Measurements from ENCODE around the gene TMEM43.
"Not testable (repeated sequence)": the region's sequence is repeated elsewhere in the genome, so short reads cannot be mapped to it uniquely, and the experiment has no call there.

TMEM43 gene, protein sequence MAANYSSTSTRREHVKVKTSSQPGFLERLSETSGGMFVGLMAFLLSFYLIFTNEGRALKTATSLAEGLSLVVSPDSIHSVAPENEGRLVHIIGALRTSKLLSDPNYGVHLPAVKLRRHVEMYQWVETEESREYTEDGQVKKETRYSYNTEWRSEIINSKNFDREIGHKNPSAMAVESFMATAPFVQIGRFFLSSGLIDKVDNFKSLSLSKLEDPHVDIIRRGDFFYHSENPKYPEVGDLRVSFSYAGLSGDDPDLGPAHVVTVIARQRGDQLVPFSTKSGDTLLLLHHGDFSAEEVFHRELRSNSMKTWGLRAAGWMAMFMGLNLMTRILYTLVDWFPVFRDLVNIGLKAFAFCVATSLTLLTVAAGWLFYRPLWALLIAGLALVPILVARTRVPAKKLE
- total RNA-seq = 144 to 256 (median 222) reads per million in 4 experiments

DNA sequence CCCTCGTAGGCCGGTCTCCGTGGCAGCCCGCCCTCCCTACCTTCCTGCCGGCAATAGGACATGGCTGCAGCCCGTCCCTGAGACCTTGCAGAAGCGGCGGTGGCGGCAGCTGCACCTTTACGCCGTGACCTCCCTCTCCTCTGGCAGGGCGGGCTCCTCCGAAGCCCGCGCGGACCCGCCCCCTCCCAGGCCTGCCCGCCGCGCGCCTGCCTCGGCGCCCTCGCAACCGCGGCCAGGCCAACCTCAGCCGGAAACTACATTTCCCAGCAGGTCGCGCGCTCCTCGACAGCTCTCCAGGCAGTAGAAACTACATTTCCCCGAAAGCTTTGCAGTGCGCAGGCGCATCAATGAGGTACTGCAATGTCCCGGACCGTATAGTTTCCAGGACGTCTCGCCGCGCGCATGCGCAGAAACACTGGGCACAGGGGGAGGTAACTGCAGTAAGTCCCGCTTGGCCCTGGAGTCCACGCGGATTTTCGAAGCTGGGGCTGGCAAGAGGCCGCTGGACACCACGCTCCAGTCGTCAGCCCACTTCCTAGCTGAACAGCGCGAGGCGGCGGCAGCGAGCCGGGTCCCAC is at the start of gene TMEM43, which contains the start of gene CHCHD4:
TMEM43 (plus strand) TSS at position 438 of the 578 bp plus-strand sequence. CDS start 142 bp downstream, outside the sequence.
CHCHD4 (minus strand) TSS at position 256 of the 578 bp plus-strand sequence; CDS start at position 62, 194 bp downstream.
- peak; percentile 98 for DNase-seq

DNA sequence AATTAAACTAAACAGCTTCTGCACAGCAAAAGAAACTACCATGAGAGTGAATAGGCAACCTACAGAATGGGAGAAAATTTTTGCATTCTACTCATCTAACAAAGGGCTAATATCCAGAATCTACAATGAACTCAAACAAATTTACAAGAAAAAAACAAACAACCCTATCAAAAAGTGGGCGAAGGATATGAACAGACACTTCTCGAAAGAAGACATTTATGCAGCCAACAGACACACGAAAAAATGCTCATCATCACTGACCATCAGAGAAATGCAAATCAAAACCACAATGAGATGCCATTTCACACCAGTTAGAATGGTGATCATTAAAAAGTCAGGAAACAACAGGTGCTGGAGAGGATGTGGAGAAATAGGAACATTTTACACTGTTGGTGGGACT is 49.6 kb upstream of the TMEM43 start:
- not testable (repeated sequence) for DNase-seq

DNA sequence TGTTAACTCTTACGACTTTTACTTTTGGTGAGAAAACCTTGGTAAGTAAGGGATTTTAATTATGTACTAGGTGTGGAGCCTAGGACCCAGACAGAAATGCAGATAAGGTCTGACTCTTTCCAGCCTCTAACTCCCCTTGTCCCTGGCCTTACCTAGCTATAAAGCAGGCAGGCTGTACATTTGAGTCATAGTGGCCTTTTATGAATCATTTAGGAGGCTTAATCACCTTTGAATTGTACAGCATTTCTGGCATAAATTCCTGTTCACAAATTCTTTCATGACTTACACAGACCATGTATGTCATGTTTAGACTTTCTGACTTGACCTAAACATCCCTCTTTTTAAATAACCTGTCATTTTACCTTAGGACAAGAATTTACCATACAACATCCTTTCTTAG is 47.5 kb upstream of the TMEM43 start:
- no peak for DNase-seq

DNA sequence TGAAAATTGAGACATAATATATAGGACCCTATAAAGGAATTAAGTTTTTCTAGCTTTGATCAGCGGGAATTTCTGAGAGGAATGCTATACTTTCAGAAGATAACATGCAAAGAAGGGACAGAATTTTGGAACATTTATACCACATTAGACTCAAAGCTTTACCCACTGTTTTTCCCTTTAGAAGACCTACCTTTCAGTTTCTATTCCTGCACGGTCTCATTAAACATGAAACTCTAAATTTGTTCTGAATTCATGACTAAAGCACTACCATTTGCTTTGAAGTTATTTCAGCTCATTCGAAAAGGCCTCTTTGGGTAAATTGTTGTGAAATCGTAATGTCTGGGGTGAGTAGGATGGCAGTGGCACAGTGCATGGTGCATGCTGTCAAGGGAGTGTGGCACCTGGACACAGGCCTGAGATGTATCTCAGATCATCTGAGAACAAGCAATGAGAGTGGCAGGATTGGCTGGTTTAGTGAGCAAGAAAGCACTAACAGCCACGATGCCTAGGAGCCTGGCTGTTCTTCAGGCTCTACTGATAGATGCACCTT is 42.7 kb upstream of the TMEM43 start:
- DNase-seq = no peak

DNA sequence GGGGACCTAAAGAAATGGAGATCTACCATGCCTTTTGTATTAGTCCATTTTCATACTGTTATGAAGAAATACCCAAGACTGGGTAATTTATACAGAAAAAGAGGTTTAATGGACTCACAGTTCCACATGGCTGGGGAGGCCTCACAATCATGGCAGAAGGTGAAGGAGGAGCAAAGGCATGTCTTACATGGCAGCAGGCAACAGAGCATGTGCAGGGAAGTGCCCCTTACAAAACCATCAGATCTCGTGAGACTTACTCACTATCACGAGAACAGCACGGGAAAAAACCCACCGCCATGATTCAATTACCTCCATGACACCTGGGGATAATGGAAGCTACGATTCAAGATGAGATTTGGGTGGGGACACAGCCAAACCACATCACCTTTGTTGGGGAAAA is 37.4 kb upstream of the TMEM43 start:
- not testable (repeated sequence) for DNase-seq

DNA sequence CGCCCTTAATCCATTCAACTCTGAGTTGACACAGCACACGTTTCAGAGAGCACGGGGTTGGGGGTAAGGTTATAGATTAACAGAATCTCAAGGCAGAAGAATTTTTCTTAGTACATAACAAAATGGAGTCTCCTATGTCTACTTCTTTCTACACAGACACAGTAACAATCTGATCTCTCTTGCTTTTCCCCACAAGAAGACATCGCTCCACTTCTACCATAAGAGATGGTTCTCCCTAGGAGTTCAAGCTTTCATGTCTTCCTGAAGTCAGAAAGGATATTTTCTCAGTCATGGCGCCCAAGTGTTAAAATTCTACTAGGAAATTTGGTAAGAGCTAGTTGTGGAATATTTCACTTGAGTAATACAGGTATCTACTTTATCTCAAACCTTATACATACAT is 32.9 kb upstream of the TMEM43 start:
- DNase-seq = not testable (repeated sequence)

DNA sequence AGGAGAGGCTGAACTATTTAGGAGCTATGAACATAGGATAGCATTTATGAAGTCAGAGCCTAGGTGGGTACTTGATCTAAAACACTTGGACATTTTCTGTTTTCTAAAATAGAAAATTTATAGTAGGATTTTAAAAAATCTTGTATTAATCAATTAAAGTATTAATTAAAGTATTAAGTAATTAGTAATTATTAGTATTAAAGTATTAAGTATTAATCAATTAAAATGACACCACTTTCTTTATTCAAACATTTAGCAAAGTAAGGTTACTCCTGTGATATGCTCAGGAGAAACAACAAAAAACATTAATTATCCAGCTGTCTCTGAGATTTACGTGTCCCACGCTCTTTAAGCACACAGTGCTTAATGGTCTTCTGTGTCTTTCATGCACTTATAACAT is 32.4 kb upstream of the TMEM43 start:
- no peak for DNase-seq

DNA sequence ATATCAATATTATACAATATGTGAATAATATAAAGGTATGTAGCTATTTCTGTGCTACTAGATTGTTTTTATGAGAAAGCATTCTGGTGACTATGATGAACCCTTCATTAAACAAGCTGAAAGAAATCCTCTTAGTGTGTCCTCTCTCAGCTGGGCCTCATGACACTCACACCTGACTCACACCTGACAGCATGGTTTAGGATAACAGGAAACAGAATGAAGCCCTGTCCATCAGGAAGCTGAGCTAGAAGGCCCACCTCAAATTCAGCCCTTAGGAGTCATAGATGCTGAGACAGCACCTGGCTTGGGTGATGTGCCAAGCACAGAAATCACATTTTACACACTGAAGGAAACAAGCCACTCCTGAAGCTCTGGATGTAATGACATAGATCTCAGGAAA is 31.0 kb upstream of the TMEM43 start:
- DNase-seq = no peak

GRCh38 chr3:14096742-14097141 is 28.1 kb upstream of the TMEM43 start:
- no peak for DNase-seq

DNA sequence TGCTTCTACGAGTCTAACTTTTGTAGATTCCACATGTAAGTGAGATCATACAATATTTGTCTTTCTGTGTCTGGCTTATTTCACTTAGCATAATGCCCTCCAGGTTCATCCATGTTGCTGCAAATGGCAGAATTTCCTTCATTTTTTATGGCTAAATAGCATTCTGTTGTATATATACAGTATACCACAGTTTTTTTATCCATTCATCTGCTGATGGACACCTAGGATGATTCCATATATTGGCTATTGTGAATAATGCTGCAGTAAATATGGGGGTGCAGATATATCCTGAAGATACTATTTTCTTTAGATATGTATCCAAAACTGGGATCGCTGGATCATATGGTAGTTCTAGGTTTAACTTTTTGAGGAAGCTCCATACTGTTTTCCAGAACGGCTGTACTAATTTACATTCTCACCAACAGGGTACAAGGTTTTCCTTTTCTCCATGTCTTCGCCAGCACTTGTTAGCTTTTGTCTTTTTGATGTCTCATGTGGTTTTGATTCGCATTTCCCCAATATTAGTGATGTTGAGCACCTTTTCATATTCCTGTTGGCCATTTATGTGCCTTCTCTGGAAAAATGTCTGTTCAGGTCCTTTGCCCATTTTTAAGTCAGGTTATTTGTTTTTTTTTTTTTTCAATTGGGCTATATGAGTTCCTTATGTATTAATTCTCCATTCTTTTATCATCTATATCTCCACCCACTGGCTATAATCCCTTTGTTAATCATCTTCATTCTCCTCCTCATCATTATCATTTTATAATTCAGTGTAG is 27.0 kb upstream of the TMEM43 start:
- DNase-seq = no peak

DNA sequence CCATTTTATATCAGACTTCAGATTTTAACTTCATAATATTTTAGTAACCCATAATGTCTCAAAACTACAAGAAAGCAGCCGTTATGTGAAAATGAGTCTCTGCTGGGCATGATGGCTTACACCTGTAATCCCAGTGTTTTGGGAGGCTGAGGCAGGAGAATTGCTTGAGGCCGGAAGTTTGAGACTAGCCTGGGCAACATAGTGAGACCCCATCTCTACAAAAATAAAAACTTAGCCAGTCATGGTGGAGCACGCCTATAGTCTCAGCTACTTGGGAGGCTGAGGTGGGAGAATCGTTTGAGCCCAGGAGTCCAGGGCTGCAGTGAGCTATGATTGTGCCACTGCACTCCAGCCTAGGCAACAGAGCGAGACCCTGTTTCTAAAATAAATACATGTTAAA is 15.0 kb upstream of the TMEM43 start:
- DNase-seq = not testable (repeated sequence)

DNA sequence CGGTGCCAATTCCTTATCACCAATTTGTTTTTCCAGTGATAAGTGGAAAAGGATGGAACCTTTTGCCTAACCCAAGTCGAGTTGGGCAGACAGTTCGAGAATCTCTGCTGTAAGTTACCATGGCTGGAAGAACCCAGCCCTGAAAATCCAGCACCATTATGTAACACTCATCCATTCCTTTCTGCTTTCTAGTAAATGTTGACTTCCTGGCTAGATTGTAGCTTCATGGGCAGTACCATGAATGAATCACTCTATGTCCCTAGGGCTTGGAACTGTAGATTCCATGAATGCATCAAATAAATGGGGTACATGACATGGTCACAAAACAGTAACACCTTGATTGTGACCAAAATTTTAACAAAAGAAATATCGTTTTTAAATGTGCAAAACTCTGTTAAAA is 14.2 kb upstream of the TMEM43 start:
- no peak for DNase-seq

- no peak for DNase-seq
Observed at GRCh38 chr3:14113965-14114635, 10.8 kb upstream of the TMEM43 start.

- DNase-seq = no peak
Observed at GRCh38 chr3:14117468-14118399, 7.1 kb upstream of the TMEM43 start.

DNA sequence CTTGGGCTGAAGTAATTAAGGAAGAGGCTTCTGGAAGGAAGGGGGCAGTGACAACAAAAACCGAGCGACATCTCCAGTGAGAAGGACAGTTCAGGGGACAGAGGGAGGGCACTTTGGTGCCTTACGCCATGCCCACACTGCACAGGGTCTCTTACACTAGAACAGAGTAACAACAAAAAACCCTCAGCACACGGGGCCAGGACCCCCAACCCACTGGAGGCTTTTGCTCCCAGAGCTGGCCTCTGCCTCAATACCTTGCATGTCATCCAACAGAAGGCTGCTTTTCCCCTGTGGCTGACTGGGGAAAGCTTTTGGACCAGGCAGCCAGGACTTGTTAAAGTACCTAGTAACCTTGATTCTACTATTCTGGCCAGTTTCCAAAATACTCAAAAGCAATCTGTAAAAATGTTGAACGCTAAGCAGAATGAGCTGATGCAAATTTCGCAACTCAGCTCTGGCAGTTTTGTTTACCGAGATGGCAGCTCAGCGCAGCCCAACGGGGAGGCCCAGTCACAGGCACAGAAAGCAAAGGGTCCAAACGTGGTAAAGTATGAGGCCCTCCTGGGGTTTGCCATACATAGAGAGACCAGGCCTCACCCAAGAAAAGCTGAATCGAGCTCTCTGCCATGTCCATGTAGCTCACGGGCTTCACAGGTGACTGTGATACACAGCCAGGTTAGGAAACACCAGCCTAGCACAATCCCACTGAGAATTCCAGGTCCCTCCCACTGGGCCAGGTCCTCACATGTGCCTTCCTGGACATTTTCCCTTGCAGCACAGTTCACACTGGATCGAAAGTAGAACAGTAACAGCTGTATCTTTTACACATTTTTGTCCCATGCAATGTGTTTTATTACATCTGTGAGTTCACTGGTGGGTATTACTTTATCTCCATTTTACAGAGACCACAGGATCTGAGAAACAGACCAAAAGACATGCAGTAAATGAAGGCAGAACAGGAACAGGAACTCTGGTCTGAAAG is 6.2 kb upstream of the TMEM43 start:
- no peak for DNase-seq

DNA sequence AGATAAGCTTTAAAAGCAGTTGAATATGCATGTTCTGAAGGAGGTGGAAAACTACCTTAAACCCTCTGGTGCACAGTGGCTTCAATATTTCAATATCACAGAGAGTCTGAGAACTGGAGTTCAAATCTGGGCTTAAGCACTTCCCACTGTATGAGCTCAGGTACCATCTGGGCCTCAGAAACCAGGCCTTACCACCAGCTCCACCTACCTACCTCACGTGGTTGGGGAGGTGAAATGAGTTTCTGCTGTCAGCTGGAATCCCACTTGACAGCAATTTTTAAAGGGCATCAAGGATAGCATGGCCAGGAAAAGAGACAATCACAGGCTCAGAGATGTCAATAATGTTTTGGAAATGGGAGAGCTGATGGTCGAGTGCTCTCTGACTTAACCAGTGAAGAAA is 5.2 kb upstream of the TMEM43 start:
- no peak for DNase-seq

DNA sequence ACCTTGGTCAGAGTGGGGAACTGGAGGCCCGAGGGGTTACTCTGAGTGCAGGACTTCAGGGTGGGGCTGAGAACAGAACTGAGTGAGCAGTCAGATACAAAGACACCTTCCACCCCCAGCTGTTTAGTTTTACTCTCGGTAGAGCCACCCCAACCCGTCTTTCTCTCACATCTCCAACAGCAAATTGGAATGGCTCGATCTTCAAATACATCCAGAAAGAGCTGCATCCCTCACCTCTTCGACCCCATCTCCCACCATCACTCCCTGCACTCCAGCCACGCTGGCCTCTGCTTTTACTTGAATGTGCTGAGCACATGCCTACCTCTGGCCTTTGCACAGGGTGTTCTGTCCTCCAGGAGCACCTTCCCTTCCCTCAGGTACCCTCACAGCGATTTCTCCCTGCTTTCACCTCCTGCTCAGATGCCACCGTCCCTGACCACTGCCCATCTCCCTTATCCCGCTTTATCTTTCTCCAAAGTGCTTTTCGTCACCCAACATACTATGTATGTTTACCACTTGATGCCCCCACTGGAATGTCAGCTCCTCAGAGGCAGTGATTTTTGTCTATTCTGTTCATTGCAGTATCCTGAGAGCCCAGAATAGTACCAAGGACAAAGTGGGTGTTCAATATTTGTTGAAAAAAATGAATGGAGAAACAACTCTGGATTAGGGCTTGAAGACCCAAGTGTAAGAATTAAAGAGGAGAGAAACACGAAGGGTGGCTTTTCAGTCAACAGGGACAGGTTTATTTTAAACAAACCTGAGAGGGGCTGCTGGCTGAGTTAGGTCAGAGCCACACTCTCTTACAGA is 4.5 kb upstream of the TMEM43 start:
- no peak for DNase-seq

DNA sequence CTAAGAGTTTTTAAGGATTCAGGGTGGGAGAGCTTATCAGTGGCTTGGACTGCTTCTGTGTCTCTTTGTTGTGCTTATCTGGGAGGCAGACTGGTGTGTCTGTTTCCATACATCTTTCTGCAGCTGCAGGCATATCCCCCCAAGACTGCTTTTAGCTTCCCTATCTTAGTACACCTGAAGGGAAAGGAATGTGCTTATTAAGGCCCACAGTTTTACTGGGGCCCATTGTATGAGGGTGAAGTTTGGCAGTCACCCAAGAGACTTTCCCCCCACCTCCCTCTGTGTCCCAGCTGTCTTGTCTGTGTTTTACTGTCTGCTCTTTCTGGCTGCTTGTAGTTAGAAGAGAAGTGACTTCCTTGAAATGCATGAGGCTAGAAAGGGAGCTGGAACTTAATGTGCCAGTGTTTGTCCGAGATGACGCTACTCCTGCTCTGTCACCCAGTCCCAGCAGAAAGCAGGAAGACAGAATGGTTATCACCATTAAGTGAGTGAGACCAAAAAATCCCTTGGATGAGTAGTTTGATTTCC is 3.9 kb upstream of the TMEM43 start:
- not testable (repeated sequence) for DNase-seq

DNA sequence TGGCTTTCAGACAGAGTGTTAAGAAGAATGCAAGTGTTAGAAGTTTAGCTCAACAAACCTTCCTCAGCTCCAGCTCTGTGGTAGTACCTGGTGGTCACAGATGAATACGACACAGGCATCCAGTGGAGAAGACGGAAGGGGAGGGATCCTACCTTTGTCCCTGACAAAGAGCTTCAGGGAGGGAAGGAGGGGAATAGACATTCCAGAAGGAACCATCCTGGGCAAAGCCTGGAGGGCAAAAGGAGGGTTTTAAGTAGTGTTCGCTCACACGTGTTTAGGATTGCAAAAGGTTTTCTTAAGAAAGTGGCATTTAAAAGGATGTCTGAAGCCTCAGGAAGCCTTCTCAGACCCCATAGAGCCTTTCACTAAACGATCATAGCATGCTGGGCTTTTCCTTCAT is 3.0 kb upstream of the TMEM43 start:
- DNase-seq = no peak

All from effector CD8-positive, alpha-beta T cell (primary cell).